HepG2 (cell line): ENCODE results near the gene TNFAIP8L1. TPM values are rescaled to one million over a fixed set of nuclear protein-coding genes. Genes with fewer than 3 reads are reported as not detected.

Experiments
- ATAC-seq: fragments of 200-7000 bp; cut with Tn5 transposase; 3 replicates; pipeline ENCODE4 v1.9.1; 2020; ENCODE audit warnings: mild to moderate bottlenecking, moderate library complexity
- BruUV-seq: library from RNA; stranded (reverse); fragments of 400-500 nt; replicated peaks from 2 replicates; lab custom pipeline; 2021; lab: Mats Ljungman, UMichigan
- CTCF ChIA-PET: fragments of 300-600 bp; formaldehyde crosslinking; extraction: SDS; loops from one replicate; lab custom pipeline; 2021; ENCODE audit warnings: low total read pairs, inconsistent platforms, low intra/inter-chr PET ratio; lab: Yijun Ruan, JAX
- POLR2A ChIA-PET: fragments of 350-600 bp; sonication (Branson Sonifier 250); formaldehyde crosslinking; loops from one replicate; lab custom pipeline; 2020; ENCODE audit warnings: antibody characterized with exemption, inconsistent platforms; lab: Yijun Ruan, JAX
- DNase-seq: peaks from one replicate; pipeline ENCODE4 v3.0.0-alpha.2; 2015; ENCODE audit warnings: low spot score
- FAIRE-seq: peaks from 3 replicates; lab custom pipeline; 2011; peaks lifted over from hg19 to GRCh38; lab: Jason Lieb, UNC
- H2AFZ ChIP-seq: one replicate; pipeline ENCODE4 v1.6.1; 2011; ENCODE audit warnings: low read length, inconsistent platforms
- H3K27ac ChIP-seq: fragments of 300-600 bp; 3 replicates; pipeline ENCODE4 v1.8.0; 2011; ENCODE audit warnings: mixed run types, mild to moderate bottlenecking, mixed read lengths, low read length, inconsistent platforms; ENCODE audit not compliant: insufficient read depth; ENCODE audit errors: extremely low read length
- H3K27me3 ChIP-seq, 2 experiments: fragments of 200-600 bp in 1 of 2; 2 replicates in 1 of 2; 3 replicates in 1 of 2; pipeline versions ENCODE4 v1.6.0 to v1.8.0; 2011; ENCODE audit warnings: low read length in 2 of 2, mild to moderate bottlenecking in 2 of 2, moderate library complexity in 2 of 2, inconsistent platforms in 1 of 2; ENCODE audit not compliant: insufficient read depth in 2 of 2, control insufficient read depth in 1 of 2
- H3K36me3 ChIP-seq, 2 experiments: fragments of 200-600 bp in 1 of 2; replicated peaks in 1 of 2; 2 replicates in 1 of 2; 3 replicates in 1 of 2; pipeline versions ENCODE4 v1.5.1 to v1.8.0; 2011; ENCODE audit warnings: low read length in 2 of 2, inconsistent platforms in 1 of 2; ENCODE audit not compliant: insufficient read depth in 2 of 2, control insufficient read depth in 1 of 2
- H3K4me1 ChIP-seq: 2 replicates; pipeline ENCODE4 v1.5.1; 2012; ENCODE audit warnings: low read length, inconsistent platforms; ENCODE audit not compliant: insufficient read depth
- H3K4me2 ChIP-seq: 2 replicates; pipeline ENCODE4 v1.6.0; 2011; ENCODE audit warnings: low read depth, low read length, inconsistent platforms
- H3K4me3 ChIP-seq, 3 experiments: fragments of 200-600 bp in 1 of 3; sonication (generic), shearing (Covaris generic) in 1 of 3; replicated peaks in 1 of 3; 2 replicates each; pipeline ENCODE4 v1.5.1; 2011 to 2016; ENCODE audit warnings: low read length in 3 of 3, inconsistent platforms in 2 of 3, low read depth in 2 of 3, mild to moderate bottlenecking in 2 of 3, control low read depth in 1 of 3, mixed read lengths in 1 of 3; ENCODE audit not compliant: insufficient read depth in 1 of 3
- H3K79me2 ChIP-seq: one replicate; pipeline ENCODE4 v1.6.1; 2011; ENCODE audit warnings: low read length, inconsistent platforms; ENCODE audit not compliant: insufficient read depth
- H3K9ac ChIP-seq: 2 replicates; pipeline ENCODE4 v1.6.0; 2011; ENCODE audit warnings: mild to moderate bottlenecking, low read depth, low read length, inconsistent platforms; ENCODE audit not compliant: insufficient read depth
- H3K9me3 ChIP-seq: 2 replicates; pipeline ENCODE4 v1.5.1; 2012; ENCODE audit warnings: mild to moderate bottlenecking, low read length
- H4K20me1 ChIP-seq: 2 replicates; pipeline ENCODE4 v1.6.0; 2011; ENCODE audit warnings: inconsistent platforms, mild to moderate bottlenecking, low read length, moderate library complexity; ENCODE audit not compliant: insufficient read depth
- AGO2 ChIP-seq: fragments of 200-400 bp; formaldehyde crosslinking; optimal IDR thresholded peaks from 2 replicates; pipeline ENCODE3; 2017; ENCODE audit warnings: mild to moderate bottlenecking, low read depth, low read length, moderate library complexity
- NONO ChIP-seq, 2 experiments: fragments of 450-650 bp in 1 of 2; sonication (generic) in 1 of 2; formaldehyde crosslinking in 1 of 2; IDR thresholded peaks in 1 of 2; conservative IDR thresholded peaks in 1 of 2; 2 replicates each; pipeline versions ENCODE4 v1.6.1 to v1.8.0; 2017 to 2022; ENCODE audit warnings: mild to moderate bottlenecking in 1 of 2, missing genetic modification reagents in 1 of 2, moderate library complexity in 1 of 2
- POLR2AphosphoS2 ChIP-seq: IDR thresholded peaks from 2 replicates; pipeline ENCODE4 v1.6.1; 2011; ENCODE audit warnings: low read depth, low read length, improper control_type of control experiment
- POLR2G ChIP-seq: fragments of 200-400 bp; formaldehyde crosslinking; IDR thresholded peaks from 2 replicates; pipeline ENCODE4 v1.6.1; 2018; ENCODE audit warnings: mild to moderate bottlenecking, low read depth, low read length, moderate library complexity
- ZC3H13 ChIP-seq: sonication (generic); formaldehyde crosslinking; IDR thresholded peaks from 2 replicates; pipeline ENCODE4 v1.8.1; 2023; ENCODE audit warnings: mild to moderate bottlenecking, missing genetic modification reagents, moderate library complexity
- WGBS: methylation state at CpG from one replicate; pipeline ENCODE4 v1.1.6; 2017; ENCODE audit warnings: low lambda C conversion rate; 5-methylcytosine and 5-hydroxymethylcytosine counted together
- in situ Hi-C: cut with HindIII; loops from 2 replicates; pipeline ENCODE4 v1.10.0; 2017; ENCODE audit warnings: low pct_unique_long_range_greater_than_20kb; ENCODE audit not compliant: extremely low pct_ligation_motif_present
- intact Hi-C: fragments of 100-400 bp; cut with micrococcal nuclease; formaldehyde crosslinking; loops from one replicate; pipeline ENCODE4 v1.10.0; 2022; ENCODE audit not compliant: unreplicated experiment
- polyA plus RNA-seq, 8 experiments: library from polyadenylated mRNA; depleted of rRNA in 3 of 8; stranded (reverse) in 7 of 8; unstranded in 1 of 8; fragments of >200 nt; fragmentation: Illumina TruSeq in 4 of 8; extraction: Trizol in 4 of 8; gene quantifications; 2 replicates each; pipeline versions ENCODE4 v1.2.1 to v1.2.3, GENCODE V29; 2011 to 2016; ENCODE audit warnings: low read depth in 4 of 8, missing spikeins in 1 of 8, mixed read lengths in 1 of 8; ENCODE audit not compliant: insufficient read depth in 1 of 8
- total RNA-seq, 5 experiments: library from RNA; depleted of rRNA; stranded (reverse); fragments of >200 nt; fragmentation: Illumina TruSeq; extraction: Trizol; gene quantifications; 2 replicates each; pipeline ENCODE4 v1.2.3, GENCODE V29; 2016; ENCODE audit warnings: low read depth in 1 of 5
- TF ChIP-seq, protein P1 (sequence below): sonication (generic); formaldehyde crosslinking; IDR thresholded peaks from 2 replicates; pipeline ENCODE4 v1.5.0; 2020; ENCODE audit warnings: mild to moderate bottlenecking, low read depth, missing genetic modification reagents, borderline replicate concordance
- TF ChIP-seq, protein P2 (sequence below): sonication (generic); formaldehyde crosslinking; IDR thresholded peaks from 2 replicates; pipeline ENCODE4 v1.8.0; 2022; ENCODE audit warnings: missing genetic modification reagents, mild to moderate bottlenecking, moderate library complexity, borderline replicate concordance

The TNFAIP8L1 gene
- total and polyA plus RNA-seq, 2 of the 13 experiments (the other 11 are each of a cell fraction or from before 2014, with no cell fraction given): 13.4 to 21.4 TPM

DNA sequence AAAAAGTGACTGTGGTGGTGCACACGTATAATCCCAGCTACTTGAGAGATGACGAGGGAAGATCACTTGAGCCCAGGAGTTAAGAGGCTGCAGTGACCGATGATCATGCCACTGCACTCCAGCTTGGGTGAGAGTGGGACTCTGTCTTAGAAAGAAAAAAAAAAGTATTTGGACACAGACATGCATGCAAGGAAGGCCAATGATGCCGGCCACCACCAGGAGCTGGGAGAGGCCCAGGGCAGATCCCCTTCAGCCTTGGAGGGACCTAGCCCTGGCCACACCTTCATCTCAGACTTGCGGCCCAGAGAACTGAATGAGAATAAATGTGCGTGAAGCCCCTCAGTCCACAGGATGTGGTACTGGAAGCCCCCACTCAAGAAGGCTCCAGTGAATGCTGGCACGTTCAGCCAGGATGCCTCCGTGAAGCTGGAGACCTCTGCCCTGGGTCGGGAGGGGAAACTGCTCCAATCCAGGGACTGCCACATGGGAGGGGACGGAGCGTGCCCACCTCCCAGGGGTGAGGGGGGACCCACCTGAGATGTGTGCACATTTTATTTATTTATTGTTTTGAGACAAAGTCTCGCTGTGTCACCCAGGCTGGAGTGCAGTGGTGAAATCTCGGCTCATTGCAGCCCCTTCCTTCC lies 14.6 kb downstream of the TNFAIP8L1 start:
- in situ Hi-C loops: no loop called here
- Histone ChIP-seq H3K4me3 (no peak overlapping the region), H3K27me3 (no peaks in the 10 kb centered on the region), H3K9ac (no peak overlapping the region), H3K4me2 (no peak overlapping the region), H3K9me3 (no peaks in the 10 kb centered on the region), H3K79me2 (peaks cover 6% of the 10 kb centered on the region), H2AFZ (no peak overlapping the region), H3K4me1 (peaks cover 17% of the 10 kb centered on the region), H3K36me3 (peaks cover 11 to 47% of the 10 kb centered on the region in 2 experiments; a peak in 4 of 5 replicates), H4K20me1 (peaks cover 8% of the 10 kb centered on the region; the same call in 1 of the 2 replicates), H3K27ac (peak overlapping the region; percentile 16)
- peak; percentile 35 for ATAC-seq
- TF ChIP-seq POLR2AphosphoS2: 0 out of 2 replicates have a peak, but pooled peaks have one; percentile 15
- peak; percentile 14 for TF ChIP-seq POLR2G
- 0 out of 2 replicates have a peak, but pooled peaks have one; percentile 25 for TF ChIP-seq ZC3H13 (CRISPR knock-in tag)
- TF ChIP-seq, protein P1, sequence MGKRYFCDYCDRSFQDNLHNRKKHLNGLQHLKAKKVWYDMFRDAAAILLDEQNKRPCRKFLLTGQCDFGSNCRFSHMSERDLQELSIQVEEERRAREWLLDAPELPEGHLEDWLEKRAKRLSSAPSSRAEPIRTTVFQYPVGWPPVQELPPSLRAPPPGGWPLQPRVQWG (CRISPR knock-in tag): no peak
- no peak for TF ChIP-seq NONO (IDR thresholded peaks at IDR 0.05)
- 0 out of 2 replicates have a peak, but pooled peaks have one; percentile 22 for TF ChIP-seq NONO (CRISPR knock-in tag; conservative IDR thresholded peaks at IDR 0.05)
- peak; percentile 82 for TF ChIP-seq AGO2
- TF ChIP-seq, protein P2, sequence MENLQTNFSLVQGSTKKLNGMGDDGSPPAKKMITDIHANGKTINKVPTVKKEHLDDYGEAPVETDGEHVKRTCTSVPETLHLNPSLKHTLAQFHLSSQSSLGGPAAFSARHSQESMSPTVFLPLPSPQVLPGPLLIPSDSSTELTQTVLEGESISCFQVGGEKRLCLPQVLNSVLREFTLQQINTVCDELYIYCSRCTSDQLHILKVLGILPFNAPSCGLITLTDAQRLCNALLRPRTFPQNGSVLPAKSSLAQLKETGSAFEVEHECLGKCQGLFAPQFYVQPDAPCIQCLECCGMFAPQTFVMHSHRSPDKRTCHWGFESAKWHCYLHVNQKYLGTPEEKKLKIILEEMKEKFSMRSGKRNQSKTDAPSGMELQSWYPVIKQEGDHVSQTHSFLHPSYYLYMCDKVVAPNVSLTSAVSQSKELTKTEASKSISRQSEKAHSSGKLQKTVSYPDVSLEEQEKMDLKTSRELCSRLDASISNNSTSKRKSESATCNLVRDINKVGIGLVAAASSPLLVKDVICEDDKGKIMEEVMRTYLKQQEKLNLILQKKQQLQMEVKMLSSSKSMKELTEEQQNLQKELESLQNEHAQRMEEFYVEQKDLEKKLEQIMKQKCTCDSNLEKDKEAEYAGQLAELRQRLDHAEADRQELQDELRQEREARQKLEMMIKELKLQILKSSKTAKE (CRISPR knock-in tag): no peak
- CTCF ChIA-PET: no interaction called here
- intact Hi-C loops: loop anchor here (5.0 kb wide), 1 partner anchor 587 kb away; the partner anchor contains the start of gene ZBTB7A
- no peak for DNase-seq
- FAIRE-seq: no peak
- WGBS: 95% methylated on average over 11 of the region's 13 CpGs
- BruUV-seq: no TSS peak
- POLR2A ChIA-PET: interaction anchor here (0.8 to 1.4 kb wide), 2 partner anchors 8 to 10 kb away, joined by 3 read pairs; no protein-coding TSS in a partner anchor
